H1 (cell line): Measurements from ENCODE around the gene RNF220.

Experiments
- CBX5 ChIP-seq: fragments of 300-800, 300-1000 bp; sonication (generic); IDR thresholded peaks from 2 replicates; pipeline ENCODE4 v1.7.1; 2016; ENCODE audit warnings: antibody characterized with exemption, low read length, low read depth
- CEBPB ChIP-seq: IDR thresholded peaks from 2 replicates; pipeline ENCODE4 v1.6.1; 2012; ENCODE audit warnings: low read depth, low read length
- CHD2 ChIP-seq: IDR thresholded peaks from 2 replicates; pipeline ENCODE4 v1.6.1; 2012; ENCODE audit warnings: low read length, improper control_type of control experiment
- EZH2 ChIP-seq: fragments of 200-600 bp; sonication (generic); IDR thresholded peaks from 2 replicates; pipeline ENCODE4 v1.7.1; 2012; ENCODE audit warnings: low read depth, mild to moderate bottlenecking, moderate library complexity, low read length, inconsistent platforms; ENCODE audit not compliant: severe bottlenecking
- JUND ChIP-seq: IDR thresholded peaks from 2 replicates; pipeline ENCODE4 v1.6.1; 2011; ENCODE audit warnings: mild to moderate bottlenecking, improper control_type of control experiment, low read length
- KDM5A ChIP-seq: fragments of 200-600 bp; IDR thresholded peaks from 2 replicates; pipeline ENCODE4 v1.7.1; 2012; ENCODE audit warnings: mild to moderate bottlenecking, low read length, inconsistent platforms, mixed read lengths
- MAX ChIP-seq: IDR thresholded peaks from 2 replicates; pipeline ENCODE4 v1.6.1; 2012; ENCODE audit warnings: inconsistent platforms
- POLR2A ChIP-seq, 2 experiments: IDR thresholded peaks; 1 replicate in 1 of 2; 2 replicates in 1 of 2; pipeline ENCODE4 v1.6.1; 2011; ENCODE audit warnings: low read depth in 2 of 2, low read length in 2 of 2, mild to moderate bottlenecking in 2 of 2; ENCODE audit errors: control extremely low read depth in 1 of 2
- POLR2AphosphoS5 ChIP-seq: IDR thresholded peaks from 2 replicates; pipeline ENCODE4 v1.6.1; 2011; ENCODE audit warnings: low read depth, low read length
- SIX5 ChIP-seq: IDR thresholded peaks from 2 replicates; pipeline ENCODE4 v1.6.1; 2011; ENCODE audit warnings: mild to moderate bottlenecking, low read depth, low read length
- SP1 ChIP-seq: IDR thresholded peaks from 2 replicates; pipeline ENCODE4 v1.6.1; 2011; ENCODE audit warnings: low read depth, low read length
- TCF12 ChIP-seq: IDR thresholded peaks from 2 replicates; pipeline ENCODE4 v1.6.1; 2011; ENCODE audit warnings: low read depth, mild to moderate bottlenecking, low read length
- ZNF274 ChIP-seq: IDR thresholded peaks from 2 replicates; pipeline ENCODE4 v1.7.0; 2012; ENCODE audit warnings: low read length, borderline replicate concordance; ENCODE audit errors: extremely low read depth
- TF ChIP-seq, protein P1 (sequence below), 3 experiments: IDR thresholded peaks; 1 replicate in 2 of 3; 2 replicates in 1 of 3; pipeline versions ENCODE4 v1.5.1 to v1.6.1; 2011; ENCODE audit warnings: low read length in 3 of 3, mild to moderate bottlenecking in 3 of 3, inconsistent platforms in 2 of 3, low read depth in 1 of 3, moderate library complexity in 1 of 3; ENCODE audit not compliant: insufficient read depth in 1 of 3; ENCODE audit errors: control extremely low read depth in 1 of 3

GRCh38 chr1:44368471-44369151 lies 36.4 kb upstream of the RNF220 start:
- TF ChIP-seq, protein P1, sequence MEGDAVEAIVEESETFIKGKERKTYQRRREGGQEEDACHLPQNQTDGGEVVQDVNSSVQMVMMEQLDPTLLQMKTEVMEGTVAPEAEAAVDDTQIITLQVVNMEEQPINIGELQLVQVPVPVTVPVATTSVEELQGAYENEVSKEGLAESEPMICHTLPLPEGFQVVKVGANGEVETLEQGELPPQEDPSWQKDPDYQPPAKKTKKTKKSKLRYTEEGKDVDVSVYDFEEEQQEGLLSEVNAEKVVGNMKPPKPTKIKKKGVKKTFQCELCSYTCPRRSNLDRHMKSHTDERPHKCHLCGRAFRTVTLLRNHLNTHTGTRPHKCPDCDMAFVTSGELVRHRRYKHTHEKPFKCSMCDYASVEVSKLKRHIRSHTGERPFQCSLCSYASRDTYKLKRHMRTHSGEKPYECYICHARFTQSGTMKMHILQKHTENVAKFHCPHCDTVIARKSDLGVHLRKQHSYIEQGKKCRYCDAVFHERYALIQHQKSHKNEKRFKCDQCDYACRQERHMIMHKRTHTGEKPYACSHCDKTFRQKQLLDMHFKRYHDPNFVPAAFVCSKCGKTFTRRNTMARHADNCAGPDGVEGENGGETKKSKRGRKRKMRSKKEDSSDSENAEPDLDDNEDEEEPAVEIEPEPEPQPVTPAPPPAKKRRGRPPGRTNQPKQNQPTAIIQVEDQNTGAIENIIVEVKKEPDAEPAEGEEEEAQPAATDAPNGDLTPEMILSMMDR (IDR thresholded peaks at IDR 0.05; ENCODE audit: control extremely low read depth in 1 of 3, insufficient read depth in 1 of 3, low read depth in 1 of 3, low read length in 3 of 3) = no peak
- no peak for TF ChIP-seq SP1
- no peak for TF ChIP-seq ZNF274
- no peak for TF ChIP-seq CHD2
- TF ChIP-seq MAX = no peak
- no peak for TF ChIP-seq CBX5
- no peak for TF ChIP-seq POLR2AphosphoS5
- TF ChIP-seq JUND = no peak
- no peak for TF ChIP-seq SIX5
- TF ChIP-seq POLR2A (IDR thresholded peaks at IDR 0.05; ENCODE audit: control extremely low read depth in 1 of 2, low read depth in 2 of 2, low read length in 2 of 2) = no peak
- TF ChIP-seq TCF12 = no peak
- TF ChIP-seq EZH2 = no peak
- no peak for TF ChIP-seq KDM5A
- no peak for TF ChIP-seq CEBPB
